Measurements from ENCODE around the gene DPF3.

DPF3 gene

GRCh38 chr14:72893636-72894322 lies at the start of gene DPF3:
DPF3 (minus strand) TSS chr14:72894101; CDS start chr14:72894088, 13 bp downstream.
- DNase-seq = peak; percentile 76 to 85 (median 82)

GRCh38 chr14:72942934-72943333 lies 49.0 kb upstream of the DPF3 start:
- no peak for DNase-seq

DNA sequence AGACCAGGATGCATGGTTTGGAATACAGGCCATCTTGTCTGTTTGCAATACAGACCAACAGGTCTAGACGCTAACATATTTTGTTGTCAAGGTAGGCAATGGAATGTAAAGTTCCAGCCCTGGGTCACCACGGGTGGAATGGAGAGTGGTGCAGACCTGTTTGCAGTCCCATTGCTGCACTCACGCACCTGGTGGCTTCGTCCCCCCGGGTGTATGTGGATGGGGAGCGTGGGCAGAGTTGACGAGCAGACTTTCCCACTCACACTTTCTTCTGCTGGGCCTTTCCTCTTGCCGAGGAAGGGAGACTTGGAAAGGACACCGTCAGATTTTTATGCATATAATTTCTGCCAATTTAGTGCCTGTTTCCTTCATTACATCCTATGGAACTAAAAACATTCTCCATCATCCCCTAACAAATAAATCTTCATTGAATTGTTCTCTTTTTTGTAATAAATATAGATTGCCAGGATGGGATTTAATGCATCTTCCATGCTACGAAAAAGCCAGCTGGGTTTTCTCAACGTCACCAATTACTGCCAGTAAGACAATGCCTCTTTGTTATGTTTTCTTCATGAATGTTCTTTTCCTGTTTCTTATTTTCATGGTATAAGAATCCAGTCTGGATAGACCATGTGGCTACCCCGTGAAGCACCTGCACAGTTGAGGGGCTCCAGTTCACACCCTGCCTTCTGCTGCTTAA lies 47.5 kb upstream of the DPF3 start:
- DNase-seq = no peak

- DNase-seq = no peak
Measured at GRCh38 chr14:72939630-72940029, 45.7 kb upstream of the DPF3 start.

- no peak for DNase-seq
Measured at GRCh38 chr14:72932893-72933292, 39.0 kb upstream of the DPF3 start.

- no peak for DNase-seq
Measured at GRCh38 chr14:72929316-72930080, 35.6 kb upstream of the DPF3 start.

DNA sequence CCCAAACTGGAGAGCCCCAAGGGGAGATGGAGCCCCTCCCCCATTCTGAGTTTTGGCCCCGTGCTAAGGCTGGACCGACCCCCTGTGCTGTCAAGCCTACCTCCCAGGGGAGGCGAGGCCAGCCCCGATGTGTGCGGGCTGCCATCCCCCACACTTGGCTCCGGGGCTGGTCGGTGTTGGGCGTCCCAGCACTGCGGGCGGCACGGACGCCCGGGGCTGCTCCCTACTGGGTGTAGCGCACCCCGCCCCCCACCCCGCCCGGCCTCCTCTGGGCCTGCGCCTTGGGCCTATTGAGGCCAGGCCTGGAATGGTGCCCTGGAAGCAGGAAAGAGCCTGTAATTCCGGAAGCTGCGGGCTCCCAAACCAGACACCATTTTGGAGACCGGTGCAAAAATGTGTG lies 35.0 kb upstream of the DPF3 start:
- no peak for DNase-seq

GRCh38 chr14:72926292-72927028 lies 32.6 kb upstream of the DPF3 start, which contains the start of gene DCAF4:
DCAF4 (plus strand) TSS chr14:72926464; CDS start chr14:72937979, 11,515 bp downstream.
- peak; percentile 74 to 90 (median 84) for DNase-seq

DNA sequence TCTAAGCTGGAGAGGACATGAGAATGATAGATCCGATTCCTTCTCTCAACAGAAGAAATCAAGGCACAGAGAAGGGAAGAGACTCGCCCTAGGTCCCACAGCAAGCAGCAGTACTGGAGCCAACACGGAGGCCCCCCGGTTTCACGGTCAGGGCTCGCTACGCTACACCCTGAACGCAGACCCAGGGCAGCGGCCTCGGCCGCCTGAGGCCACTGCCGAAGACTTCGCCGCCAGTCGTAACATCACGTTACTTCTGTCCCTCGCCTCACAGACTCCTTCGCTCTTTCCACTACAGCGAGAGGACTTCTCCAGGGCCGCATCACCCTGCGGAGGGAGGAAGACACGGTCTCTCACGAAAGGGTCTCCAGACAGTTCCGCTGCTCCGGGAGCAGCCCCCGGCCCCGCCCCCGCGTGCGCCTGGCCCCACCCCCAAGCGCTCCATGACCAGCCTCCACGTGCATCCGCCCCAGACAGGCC lies 32.0 kb upstream of the DPF3 start:
- no peak for DNase-seq

- DNase-seq = no peak
Measured at GRCh38 chr14:72925171-72925759, 31.4 kb upstream of the DPF3 start.

DNA sequence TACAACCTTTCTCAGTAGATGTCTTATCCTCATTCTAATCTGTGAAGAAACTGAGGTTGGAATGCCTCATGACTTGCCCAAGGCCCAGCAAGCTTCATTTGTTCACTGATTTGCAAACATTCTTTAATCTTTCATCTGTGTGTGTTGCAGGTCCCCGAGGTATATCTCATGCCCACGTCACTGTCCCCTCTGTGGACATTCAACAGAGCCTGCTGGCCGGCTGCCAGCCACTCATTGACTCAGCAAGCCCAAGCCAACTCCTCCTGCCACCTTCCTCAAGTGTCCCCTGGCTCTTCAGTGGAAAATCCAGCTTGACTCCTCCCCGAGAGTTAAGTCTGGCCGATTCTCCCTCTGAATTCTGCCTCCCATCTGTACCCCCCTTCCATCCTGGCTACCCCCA lies 30.4 kb upstream of the DPF3 start:
- no peak for DNase-seq

GRCh38 chr14:72921396-72921795 lies 27.5 kb upstream of the DPF3 start:
- no peak for DNase-seq

GRCh38 chr14:72920008-72920407 lies 26.1 kb upstream of the DPF3 start:
- no peak for DNase-seq

DNA sequence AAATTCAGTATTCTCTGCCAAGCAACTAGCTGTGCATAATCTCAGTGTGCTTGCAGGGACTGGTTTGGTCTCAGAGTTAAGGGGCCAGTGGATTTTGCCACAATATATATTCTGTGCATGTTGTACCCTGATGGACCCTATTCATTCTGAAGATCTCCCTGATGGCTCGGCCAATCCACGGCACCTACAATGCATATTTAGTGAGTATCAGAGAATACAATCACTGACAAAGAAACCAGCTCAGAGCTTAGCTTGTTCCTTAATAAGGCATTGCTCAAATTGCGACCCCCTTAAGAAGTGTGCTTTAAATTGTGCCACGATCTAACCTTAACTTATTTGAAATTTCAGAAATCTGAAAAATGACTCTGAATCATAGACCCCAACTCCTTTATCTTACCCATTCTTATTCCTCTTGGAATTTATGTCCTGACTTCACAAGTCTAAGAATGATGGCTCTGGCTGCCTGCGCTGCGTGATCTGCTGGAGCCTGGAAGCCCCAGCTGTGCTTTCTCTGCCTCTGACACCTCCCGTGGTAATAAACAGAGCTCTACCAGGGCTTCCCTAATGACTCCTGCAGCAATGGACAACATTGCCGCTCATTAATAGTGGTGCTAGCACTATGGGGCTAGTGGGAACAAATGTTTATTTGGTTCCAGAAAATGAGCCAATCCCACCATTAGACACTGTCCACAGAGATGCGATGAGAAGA lies 23.3 kb upstream of the DPF3 start:
- no peak for DNase-seq

DNA sequence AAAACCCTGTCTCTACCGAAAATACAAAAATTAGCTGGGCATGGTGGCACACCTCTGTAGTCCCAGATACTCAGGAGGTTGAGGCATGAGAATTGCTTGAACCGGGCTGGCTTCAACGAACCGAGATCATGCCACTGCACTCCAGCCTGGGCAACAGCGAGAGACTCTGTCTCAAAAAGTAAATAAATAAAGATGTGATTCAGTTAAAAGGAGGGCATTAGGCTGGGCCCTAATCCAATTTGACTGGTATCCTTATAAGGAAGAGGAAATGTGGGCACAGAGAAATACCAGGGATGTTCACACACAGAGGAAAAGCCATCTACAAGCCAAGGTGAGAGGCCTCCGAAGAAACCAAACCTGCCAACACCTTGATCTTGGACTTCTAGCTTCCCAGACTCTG lies 22.3 kb upstream of the DPF3 start:
- no peak for DNase-seq

DNA sequence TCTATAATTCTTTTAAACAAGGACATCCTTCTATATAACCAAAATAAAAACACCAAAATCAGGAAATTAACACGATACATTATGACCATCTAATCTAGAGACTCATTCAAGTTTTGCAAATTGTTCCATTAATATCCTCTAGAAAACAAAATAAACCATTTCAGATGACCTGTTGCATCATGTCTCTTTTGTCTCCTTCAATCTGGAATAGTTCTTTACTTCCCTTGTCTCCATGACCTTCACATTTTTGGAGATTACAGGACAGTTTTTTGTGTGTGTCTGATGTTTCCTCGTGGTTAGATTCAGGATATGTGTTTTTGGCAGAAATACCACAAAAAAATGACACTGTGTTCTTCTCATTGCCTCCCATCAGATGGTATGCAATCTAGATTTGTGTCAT lies 19.9 kb upstream of the DPF3 start:
- DNase-seq = no peak

DNA sequence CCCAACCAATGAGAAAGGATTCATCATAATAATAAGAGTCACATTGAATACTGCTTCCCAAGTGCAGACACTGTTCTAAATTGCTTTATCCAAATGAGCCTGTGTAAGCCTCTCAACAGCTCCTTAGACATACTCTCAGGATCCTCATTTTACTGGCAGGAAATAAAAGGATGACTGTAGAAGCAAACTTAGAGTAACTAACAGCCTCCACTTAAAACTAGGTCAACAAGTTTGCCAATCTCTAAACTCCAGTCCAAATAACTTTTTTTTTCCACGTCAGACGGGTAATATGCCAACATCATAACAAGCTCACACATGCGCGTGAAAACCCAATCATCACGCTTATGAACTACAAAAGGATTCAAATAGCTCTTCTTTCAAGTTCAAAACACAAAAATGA lies 15.3 kb upstream of the DPF3 start:
- DNase-seq = no peak

DNA sequence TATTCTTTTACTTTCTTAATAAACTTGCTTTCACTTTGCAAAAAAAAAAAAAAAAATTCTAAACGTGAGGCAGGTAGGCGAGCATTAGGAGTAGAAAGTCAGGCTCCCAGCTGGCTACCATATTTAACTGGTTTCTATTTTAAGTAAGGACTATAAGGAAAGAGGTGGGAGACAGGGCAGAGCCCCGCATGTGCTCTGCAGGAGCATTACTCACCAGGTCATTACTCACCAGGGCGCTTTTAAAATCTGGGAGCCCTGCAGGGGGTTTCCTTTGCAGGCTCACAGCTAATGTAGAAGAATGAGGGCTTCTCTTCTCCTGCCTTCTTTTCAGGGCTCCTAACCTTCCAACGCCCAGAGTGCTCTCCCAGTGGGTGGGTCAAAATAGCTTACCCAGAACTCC lies 14.0 kb upstream of the DPF3 start:
- no peak for DNase-seq

- DNase-seq = no peak
Measured at GRCh38 chr14:72906879-72907278, 13.0 kb upstream of the DPF3 start.

- DNase-seq = no peak
Measured at GRCh38 chr14:72906316-72906715, 12.4 kb upstream of the DPF3 start.

DNA sequence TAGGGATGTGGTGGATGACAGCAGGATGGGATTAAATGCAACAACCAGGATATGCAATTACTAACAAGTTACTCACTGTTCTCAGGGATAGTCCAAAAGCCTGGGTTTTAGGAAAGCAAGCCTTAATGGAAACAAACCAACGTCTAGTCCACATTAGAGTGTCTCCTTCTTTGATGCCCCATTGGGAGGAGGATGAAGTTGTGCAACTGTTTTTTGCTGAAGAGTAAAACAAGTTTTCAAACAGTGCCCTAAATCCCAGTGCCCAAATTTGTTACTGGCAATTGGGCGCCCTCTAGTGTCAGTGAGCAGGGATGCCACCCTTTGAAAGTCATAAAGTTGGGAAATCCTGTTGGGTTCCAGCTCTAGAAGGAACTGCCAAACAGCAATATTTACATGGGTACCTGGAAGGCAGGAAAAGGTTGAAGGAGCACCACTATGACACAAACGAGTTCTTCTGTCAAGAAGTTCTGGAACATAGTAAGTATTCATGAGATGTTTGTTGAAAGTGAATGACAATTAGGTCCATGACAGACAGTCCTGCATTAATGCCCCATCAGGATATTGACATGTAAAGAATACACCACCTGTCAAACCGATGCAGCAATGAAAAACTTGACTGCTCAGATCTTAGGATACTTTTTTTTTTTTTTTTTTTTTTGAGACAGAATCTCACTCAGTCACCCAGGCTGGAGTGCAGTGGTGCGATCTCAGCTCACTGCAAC lies 11.1 kb upstream of the DPF3 start:
- peak in 3 of 4 experiments; percentile 5 to 32 (median 21) for DNase-seq
